GM12865 (cell line): ENCODE data around the gene SLC1A4.
A peak's percentile ranks its signal among the peaks of the same experiment; 100 is the strongest.
"Not testable (repeated sequence)": the region's sequence is repeated elsewhere in the genome, so short reads cannot be mapped to it uniquely, and the experiment has no call there.

Experiments used
- DNase-seq: peaks from one replicate; pipeline ENCODE4 v3.0.0; 2010; ENCODE audit warnings: low read depth
- H3K4me3 ChIP-seq: 2 replicates; pipeline ENCODE4 v1.5.1; 2011; ENCODE audit warnings: mild to moderate bottlenecking, low read depth, low read length, control low read depth
- CTCF ChIP-seq: IDR thresholded peaks from 2 replicates; pipeline ENCODE4 v1.5.1; 2011; ENCODE audit warnings: low read length, control low read depth, low read depth, inconsistent platforms; ENCODE audit not compliant: insufficient read depth; ENCODE audit errors: missing control alignments

SLC1A4 gene

GRCh38 chr2:65031341-65032018 is 42.3 kb downstream of the SLC1A4 start:
- H3K4me3 ChIP-seq, result peak overlapping the region; percentile 29; the same call in 1 of the 2 replicates
- TF ChIP-seq CTCF, result no peak
- DNase-seq, result peak; percentile 65

GRCh38 chr2:65032019-65032975 is 43.1 kb downstream of the SLC1A4 start:
- peak; percentile 33 for DNase-seq
- TF ChIP-seq CTCF, result no peak
- H3K4me3 ChIP-seq, result peak overlapping the region; percentile 29

- peak; percentile 56 for DNase-seq
- H3K4me3 ChIP-seq, result no peak overlapping the region
- TF ChIP-seq CTCF, result peak; percentile 16
Measured at GRCh38 chr2:65033178-65033577, 44.0 kb downstream of the SLC1A4 start.

- not testable (repeated sequence) for H3K4me3 ChIP-seq, DNase-seq
Measured at GRCh38 chr2:65033667-65034066, 44.5 kb downstream of the SLC1A4 start.

- H3K4me3 ChIP-seq, result no peak overlapping the region
- no peak for TF ChIP-seq CTCF
- DNase-seq, result no peak
Measured at GRCh38 chr2:65035351-65035943, 46.2 kb downstream of the SLC1A4 start.

GRCh38 chr2:65037178-65037577 is 48.0 kb downstream of the SLC1A4 start:
- TF ChIP-seq CTCF, result no peak
- DNase-seq, result no peak
- no peak overlapping the region for H3K4me3 ChIP-seq

GRCh38 chr2:65039640-65040039 is 50.4 kb downstream of the SLC1A4 start:
- no peak overlapping the region for H3K4me3 ChIP-seq
- DNase-seq, result no peak
- TF ChIP-seq CTCF, result no peak
